RWPE1 (cell line): ENCODE measurements around the gene C2CD4C.

Experiments used
- CTCF ChIA-PET: fragments of 350-600 bp; sonication (Branson Sonifier 250); formaldehyde crosslinking; extraction: SDS; loops from one replicate; lab custom pipeline; 2021; lab: Yijun Ruan, JAX
- POLR2A ChIA-PET: fragments of 400-600 bp; formaldehyde crosslinking; extraction: SDS; loops from one replicate; lab custom pipeline; 2020; ENCODE audit warnings: antibody characterized with exemption; ENCODE audit not compliant: low non-redundant PET; lab: Yijun Ruan, JAX
- DNase-seq: peaks from one replicate; pipeline ENCODE4 v3.0.0; 2012; ENCODE audit warnings: low spot score
- H3K27ac ChIP-seq: fragments of 450-650 bp; 2 replicates; pipeline ENCODE4 v1.5.1; 2017
- TF ChIP-seq, protein P1 (sequence below): fragments of 450-650 bp; conservative IDR thresholded peaks from 2 replicates; pipeline ENCODE4 v1.5.1; 2017; ENCODE audit warnings: low read depth, mild to moderate bottlenecking

Gene C2CD4C

GRCh38 chr19:422213-422916 lies 13.4 kb upstream of the C2CD4C start:
- POLR2A ChIA-PET, result no interaction called here
- TF ChIP-seq, protein P1, sequence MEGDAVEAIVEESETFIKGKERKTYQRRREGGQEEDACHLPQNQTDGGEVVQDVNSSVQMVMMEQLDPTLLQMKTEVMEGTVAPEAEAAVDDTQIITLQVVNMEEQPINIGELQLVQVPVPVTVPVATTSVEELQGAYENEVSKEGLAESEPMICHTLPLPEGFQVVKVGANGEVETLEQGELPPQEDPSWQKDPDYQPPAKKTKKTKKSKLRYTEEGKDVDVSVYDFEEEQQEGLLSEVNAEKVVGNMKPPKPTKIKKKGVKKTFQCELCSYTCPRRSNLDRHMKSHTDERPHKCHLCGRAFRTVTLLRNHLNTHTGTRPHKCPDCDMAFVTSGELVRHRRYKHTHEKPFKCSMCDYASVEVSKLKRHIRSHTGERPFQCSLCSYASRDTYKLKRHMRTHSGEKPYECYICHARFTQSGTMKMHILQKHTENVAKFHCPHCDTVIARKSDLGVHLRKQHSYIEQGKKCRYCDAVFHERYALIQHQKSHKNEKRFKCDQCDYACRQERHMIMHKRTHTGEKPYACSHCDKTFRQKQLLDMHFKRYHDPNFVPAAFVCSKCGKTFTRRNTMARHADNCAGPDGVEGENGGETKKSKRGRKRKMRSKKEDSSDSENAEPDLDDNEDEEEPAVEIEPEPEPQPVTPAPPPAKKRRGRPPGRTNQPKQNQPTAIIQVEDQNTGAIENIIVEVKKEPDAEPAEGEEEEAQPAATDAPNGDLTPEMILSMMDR, result no peak
- no peak overlapping the region for H3K27ac ChIP-seq
- DNase-seq, result no peak
- CTCF ChIA-PET, result no interaction called here

DNA sequence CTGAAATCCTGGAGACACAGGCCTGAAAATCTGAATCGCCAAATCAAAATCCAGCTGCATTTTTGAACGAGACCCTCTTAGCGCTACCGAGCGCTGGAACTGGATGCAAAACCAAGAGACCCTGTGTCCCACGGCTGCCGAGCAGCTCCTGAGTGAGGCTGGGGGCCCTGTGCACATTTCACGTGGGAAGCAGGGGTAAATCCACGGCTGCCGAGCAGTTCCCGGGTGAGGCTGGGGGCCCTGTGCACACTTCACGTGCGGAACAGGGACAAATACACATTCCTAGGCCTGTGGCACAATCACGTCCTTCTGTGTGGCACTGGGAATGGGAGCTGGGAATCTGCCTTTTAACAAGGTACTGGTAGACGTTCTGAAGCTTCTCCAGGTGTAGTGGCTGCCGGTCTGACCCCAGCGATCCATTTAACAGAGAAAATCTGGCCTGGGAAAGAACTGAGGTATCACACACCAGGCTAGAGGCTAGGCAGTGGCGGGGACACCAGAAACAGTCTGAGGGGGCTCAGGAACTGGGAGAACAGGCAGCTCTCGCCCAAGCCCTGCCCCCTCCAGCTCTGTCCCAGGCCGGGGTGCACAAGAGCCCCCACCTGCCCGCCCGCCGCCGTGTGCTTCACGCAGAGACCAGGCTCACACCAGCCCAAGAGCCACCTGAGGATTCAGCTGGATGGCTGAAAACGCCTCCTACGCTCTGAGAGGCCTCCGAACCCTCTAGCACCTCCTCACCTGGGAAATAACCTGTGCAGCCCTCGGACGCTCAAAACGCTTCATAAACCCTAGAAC lies 11.0 kb upstream of the C2CD4C start:
- no peak overlapping the region for H3K27ac ChIP-seq
- DNase-seq, result no peak
- TF ChIP-seq, protein P1, result no peak
- POLR2A ChIA-PET, result no interaction called here
- CTCF ChIA-PET, result interaction anchor here (0.8 kb wide), 1 partner anchor 127 kb away, joined by 4 read pairs; no protein-coding TSS in a partner anchor

DNA sequence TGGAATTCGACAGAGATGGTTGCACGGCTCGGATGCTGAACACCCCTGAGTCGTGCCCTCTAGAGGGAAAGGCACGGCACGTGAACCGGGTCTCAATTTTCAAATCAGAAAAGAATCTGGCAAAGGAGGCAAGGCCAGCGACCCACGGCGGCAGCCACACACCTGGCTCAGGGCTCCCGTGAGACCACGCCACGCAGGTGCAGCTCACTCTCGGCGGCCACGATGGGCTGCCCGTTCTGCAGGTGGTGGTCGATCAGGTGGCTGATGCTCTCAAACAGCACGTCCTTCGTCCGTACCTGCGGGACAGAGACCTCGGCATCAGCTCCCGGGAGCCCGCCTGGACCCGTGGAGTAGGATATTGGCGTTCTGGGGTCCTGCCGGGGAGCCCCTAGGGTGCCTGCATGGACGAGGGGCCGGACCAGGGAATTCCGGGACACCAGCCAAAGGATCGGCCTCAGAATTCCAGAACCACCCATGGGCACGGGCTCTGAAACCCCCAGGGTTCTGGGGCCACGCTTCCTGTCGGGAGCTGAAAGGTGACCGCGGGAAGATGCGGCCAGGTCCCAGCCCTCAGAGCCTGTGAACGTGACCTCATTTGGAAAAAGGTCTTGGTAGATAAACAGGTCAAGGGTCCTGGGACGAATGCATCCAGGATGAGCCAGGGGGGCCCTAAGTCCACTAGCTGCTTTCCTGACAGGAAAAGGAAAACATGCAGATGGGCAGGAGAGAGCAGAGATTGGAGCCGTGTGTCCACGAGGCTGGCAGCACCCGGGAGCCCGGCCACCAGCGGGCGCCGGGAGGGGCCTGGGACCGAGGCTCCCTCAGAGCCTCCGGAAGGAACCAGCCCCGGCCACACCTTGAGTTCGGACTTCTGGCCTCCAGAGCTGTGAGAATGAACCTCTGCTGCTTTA lies 10.1 kb upstream of the C2CD4C start:
- TF ChIP-seq, protein P1, result no peak
- no peak overlapping the region for H3K27ac ChIP-seq
- ChIA-PET CTCF (no interaction called here), POLR2A (no interaction called here)
- no peak for DNase-seq

GRCh38 chr19:416416-416815 lies 7.5 kb upstream of the C2CD4C start:
- ChIA-PET POLR2A (no interaction called here), CTCF (no interaction called here)
- TF ChIP-seq, protein P1, result no peak
- DNase-seq, result no peak
- no peak overlapping the region for H3K27ac ChIP-seq

GRCh38 chr19:415292-415691 lies 6.3 kb upstream of the C2CD4C start:
- no peak for DNase-seq
- ChIA-PET POLR2A (no interaction called here), CTCF (no interaction called here)
- TF ChIP-seq, protein P1, result no peak
- H3K27ac ChIP-seq, result no peak overlapping the region

- DNase-seq, result no peak
- ChIA-PET CTCF (no interaction called here), POLR2A (no interaction called here)
- TF ChIP-seq, protein P1, result no peak
- H3K27ac ChIP-seq, result no peak overlapping the region
Measured at GRCh38 chr19:413756-414420, 4.9 kb upstream of the C2CD4C start.
